GF-D8 (cell line): ENCODE measurements around the gene FGD4.
A peak's percentile ranks its signal among the peaks of the same experiment; 100 is the strongest.
"Not testable (repeated sequence)": the region's sequence is repeated elsewhere in the genome, so short reads cannot be mapped to it uniquely, and the experiment has no call there.

Experiments used
- DNase-seq: peaks from one replicate; lab custom pipeline; 2025; lab: John Stamatoyannopoulos, UW

The FGD4 gene

DNA sequence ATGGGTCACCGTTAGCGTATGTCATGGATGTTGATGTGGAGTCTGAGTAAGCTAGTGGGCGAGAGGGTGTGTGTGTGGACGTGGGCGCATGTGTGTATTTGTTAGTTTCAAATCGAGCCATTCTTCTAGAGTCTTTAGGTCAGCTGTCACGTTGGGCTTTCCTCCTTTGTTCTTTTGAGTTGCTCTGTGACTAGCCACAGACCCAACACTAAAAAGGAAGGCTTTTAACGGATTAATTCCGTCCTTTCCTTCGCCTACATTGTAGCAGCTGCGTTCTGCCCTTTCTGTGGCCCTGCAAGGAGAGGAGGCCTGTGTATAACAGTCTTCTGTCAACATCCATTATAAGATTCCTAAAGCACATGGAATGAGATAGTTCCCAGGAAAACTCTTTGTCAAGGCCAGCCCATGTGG lies 162.6 kb downstream of the FGD4 start:
- no peak for DNase-seq

DNA sequence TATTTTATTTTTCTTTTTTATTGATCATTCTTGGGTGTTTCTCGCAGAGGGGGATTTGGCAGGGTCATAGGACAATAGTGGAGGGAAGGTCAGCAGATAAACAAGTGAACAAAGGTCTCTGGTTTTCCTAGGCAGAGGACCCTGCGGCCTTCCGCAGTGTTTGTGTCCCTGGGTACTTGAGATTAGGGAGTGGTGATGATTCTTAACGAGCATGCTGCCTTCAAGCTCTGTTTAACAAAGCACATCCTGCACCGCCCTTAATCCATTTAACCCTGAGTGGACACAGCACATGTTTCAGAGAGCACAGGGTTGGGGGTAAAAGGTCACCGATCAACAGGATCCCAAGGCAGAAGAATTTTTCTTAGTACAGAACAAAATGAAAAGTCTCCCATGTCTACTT lies 163.1 kb downstream of the FGD4 start:
- DNase-seq: not testable (repeated sequence)

DNA sequence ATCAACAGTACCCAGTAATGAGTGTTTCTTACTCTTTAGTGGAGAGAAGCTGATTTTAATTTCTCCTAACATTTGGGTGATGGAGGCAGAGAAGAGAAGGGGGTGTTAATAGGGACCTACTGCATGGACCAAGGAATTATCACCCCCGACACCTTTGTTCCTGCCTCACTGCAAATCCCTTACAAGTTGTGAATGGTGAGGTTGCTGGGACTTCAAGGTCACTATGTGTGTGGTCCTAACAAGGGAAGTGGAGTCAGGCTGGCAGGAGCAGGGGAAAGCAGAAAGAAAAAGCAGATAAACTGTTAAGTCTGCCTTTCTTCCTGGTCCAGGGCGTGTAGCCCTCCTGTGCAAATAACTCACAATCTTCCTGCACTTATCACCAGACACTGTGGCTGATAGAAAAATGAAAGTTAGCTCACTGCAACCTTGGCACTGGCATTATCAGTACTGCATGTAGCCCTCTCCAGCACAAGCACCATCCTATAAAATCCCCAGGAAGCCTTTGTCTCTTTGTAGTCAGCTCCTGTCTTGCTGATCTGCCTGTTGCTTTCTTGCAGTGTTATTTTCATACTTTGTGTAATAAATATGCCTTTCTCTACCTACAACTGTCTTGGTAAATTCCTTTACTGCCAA lies 167.4 kb downstream of the FGD4 start:
- no peak for DNase-seq

DNA sequence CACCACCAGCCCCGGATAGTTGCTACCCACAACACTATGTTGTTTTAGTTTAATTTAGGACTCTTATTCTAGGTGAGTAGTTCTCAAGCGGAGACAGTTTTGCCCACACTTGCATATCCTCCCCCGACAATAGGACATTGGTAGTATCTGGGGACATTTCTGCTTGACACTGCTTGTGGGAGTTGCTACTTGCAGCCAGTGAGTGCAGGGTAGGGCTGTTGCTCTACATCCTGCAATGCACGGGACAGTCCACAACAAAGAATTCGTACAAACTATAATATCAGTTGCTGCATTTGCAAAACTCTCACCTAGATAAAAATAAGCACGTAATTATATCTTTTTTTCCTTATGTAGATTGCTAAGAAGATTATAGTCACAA lies 167.9 kb downstream of the FGD4 start:
- no peak for DNase-seq

DNA sequence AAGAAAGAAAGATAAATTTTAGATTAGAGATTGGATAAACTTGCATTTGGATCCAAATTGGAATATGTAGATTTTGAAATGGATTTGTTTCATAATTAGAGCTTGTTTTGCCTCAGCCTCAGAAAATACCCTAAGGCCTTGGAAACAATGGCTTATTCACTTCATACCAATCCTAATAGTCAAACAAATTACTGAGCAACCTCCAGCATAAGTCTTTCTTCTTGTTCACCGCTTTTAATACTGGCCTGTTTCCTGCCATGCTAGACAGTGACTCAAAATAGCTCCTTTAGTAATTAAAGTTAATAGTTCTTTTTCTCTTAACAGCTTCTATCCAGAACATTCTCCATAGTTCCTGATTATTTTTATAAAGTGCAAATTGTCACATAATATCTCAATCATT lies 168.9 kb downstream of the FGD4 start:
- no peak for DNase-seq

DNA sequence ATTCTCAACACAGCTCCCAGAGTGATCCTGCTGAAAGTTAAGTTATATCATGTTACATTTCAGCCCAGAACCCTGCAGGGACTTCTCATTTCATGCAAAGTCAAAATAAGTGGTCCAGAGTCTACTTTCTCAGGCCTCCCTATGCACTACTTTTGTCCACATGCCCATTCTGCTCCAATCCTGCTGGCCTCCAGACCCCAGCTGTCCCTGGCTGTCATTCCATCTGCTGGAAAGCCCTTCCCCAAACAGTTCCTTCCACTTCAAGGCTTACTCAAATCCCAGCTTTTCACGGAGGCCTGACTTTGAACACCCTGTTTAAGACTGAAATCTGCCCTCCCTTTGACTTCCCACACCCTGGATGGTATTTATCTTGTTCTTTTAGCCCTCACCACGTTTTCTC lies 169.9 kb downstream of the FGD4 start:
- no peak for DNase-seq

DNA sequence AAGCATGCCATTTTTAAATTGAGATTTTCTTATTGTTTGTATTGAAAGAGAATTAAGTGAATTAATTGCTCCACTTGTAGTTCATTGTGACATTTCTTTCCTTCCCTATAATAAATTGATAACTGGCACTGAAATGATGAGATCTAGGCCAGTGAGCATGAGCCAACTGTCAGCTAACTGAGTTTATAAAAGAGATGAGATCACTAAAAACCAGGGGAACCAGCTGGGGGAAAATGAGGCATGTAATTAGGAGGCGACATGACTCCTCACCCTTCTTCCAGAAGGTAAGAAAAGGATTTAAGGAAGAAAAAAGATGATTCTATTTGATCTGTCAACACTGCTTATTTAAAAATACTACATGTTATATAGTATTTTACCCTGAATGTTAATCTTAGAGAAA lies 175.2 kb downstream of the FGD4 start:
- DNase-seq: no peak

DNA sequence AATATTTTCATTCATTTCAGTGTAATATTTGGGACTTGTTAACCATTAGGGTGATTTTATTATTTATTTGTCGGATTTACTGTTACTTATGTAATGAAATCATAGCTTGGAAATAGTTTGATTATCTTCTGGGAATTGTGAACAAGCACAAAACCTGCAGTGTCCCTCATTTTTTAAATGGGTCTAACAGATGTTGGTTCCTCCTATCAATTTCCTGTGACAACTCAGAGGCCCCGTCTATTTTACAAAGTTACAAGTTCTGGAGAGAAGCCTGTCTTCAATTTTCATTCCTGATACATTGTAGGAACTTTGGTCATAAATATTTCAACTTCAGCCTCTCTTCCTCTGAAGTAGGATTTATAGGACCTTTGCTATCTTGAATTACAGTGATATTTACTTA lies 178.0 kb downstream of the FGD4 start:
- DNase-seq: no peak

DNA sequence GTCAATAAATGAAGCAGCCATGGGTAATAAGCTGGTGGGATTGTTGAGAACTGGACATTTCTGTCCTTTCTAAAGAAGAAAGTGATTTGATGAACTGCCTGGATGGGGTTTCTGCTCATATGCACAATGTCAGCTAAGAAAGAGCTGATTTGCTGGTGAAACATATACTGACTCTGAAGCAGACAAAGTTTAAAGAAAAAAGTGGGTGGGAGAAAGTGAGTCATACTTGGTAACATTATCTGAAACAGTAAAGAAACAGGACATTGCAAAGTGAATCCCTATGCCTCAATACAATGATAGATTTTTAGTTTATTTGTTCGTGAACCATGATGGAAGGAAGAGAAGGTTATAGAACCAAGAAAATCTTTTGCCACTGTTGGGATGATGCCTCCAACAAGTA lies 184.2 kb downstream of the FGD4 start:
- DNase-seq: no peak

DNA sequence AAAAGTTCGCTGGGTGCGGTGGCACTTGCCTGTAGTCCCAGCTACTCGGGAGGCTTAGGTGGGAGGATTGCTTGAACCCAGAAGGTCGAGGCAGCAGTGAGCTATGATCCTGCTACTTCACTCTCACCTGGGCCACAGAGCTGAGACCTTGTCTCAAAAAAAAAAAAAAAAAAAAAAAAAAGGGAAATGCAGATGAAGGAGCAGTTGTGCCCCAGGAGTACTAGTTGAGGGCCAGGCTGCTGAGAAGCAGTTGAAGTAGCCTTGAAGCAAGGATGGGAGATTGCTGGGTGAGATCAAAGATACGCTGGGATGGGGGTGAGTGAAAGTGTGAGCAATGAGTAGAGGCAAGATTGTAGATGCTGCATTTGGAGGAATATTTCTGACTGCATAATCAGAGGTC lies 186.3 kb downstream of the FGD4 start:
- DNase-seq: no peak

DNA sequence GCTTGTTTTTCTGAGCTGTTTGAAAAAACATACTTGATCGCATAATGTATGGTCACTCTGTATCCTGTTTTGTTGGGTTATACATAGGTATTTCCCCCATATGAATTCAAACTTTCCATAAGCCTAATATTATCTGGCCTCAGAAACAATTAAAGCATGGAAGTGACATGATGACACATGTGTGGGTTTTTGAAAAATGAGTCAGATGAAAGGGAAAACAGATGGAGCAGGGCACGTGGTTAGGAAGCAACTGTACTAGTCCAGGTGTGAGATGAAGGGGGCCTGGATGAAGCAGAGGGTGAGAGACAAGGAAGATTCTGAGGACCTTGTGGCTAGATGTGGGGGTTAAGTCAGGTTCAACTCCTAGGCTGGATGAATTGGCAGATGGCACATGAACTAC lies 187.0 kb downstream of the FGD4 start:
- peak; percentile 66 for DNase-seq

DNA sequence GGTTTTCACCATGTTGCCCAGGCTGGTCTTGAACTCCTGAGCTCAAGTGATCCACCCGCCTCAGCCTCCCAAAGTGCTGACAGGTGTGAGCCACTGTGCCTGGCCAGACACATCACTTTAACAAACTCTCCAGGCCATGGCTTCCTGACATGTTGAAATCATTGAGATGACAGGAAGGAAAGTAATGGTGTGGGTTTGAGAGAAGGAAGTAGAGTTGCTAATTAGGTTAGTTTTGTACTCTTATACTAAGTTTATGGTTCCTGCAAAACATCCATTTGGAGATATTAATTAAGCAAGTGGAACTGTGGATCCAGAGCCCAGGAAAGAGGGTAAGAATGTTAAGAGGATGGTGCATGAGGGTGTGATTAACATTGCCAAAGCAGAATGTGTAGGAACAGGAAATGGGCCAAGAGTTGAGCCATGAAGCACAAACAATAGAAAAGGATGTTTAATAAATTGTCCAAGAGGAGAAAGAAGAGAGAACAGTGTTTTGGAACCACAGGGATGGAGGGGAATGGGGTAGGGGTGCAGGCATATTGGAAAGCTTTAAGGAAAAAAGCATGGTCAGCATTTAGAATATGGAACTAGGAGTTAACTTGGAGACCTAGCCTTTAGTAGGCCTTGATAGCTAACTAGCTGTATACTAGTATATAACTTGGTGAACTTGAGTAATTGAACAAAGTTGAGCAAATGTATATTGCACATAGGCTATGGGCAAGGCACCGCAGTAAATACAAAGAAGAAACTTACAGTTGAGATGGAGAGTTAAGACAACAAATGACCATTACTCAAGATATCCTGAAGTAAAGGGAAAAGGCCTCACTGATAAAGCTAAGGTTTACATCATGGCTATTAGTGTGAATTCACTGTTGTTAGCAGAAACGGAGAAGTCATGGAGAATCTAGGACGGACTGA lies 188.5 kb downstream of the FGD4 start:
- DNase-seq: peak; percentile 97

DNA sequence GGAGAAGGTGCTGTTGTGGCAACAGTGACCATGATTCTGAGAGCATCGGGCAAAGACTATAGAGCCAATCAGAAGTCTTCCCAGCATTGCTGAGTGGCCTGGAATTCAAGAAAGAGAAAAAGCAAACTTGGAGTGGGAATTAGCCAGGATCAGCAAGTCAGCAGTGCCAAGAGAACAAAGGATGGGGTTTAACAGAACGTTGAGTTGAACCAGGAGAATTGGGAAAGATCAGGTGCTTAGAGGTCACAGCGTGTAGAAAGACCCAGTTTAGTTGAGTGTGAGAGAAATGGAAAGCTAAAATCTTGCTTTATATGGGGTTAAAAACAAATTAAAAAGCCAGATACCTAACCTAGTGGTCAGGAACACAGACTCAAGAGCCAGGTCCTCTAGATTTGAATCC lies 189.2 kb downstream of the FGD4 start:
- DNase-seq: no peak

DNA sequence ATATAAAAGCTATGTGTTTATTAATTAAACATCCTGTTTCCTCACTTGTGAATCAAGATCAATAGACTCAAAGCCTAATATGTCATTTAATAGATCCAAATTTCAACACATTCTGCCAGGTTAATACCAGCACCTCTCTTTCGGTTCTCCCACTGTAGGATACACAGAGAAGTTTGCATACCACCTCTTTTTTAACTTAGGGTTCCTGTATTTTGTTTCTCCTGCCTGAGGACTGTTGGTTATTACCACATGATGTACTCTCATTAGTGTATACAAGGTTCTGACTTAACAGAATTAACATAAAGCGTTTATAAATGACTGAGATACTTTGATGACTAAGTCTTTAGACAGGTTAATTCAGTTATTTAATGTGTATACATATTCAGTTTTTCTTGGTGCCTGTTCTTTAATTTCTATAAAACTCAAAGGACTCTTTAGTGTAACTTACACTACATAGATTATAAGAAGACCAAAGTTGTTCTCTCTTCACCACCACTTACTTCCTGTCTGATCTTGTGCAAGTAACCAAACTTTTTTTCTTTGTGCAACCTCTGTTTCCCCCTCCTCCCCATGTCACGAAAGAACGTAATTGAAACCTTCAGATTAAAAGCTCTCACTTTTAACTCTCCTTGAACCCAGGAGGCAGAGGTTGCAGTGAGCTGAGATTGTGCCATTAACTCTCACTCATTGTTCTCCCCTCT lies 190.0 kb downstream of the FGD4 start:
- DNase-seq: peak; percentile 96

DNA sequence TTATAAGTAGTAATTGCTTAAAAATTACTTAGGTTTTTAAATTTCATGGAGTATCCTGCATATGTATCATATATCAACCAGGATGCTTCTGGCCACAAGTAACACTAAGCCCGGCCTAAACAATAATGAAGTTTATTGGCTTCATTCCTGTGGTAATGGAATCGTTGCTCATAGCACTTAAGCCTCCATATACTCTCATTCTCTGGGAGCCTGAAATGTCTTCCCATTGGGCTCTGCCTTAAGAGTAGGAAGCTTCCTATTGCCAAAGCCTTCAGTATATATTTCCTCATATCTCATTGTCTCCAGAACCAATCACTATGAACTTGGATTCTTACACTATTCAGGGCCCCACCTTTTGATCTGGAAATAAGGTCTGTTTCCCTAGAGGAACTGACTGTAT lies 195.9 kb downstream of the FGD4 start:
- no peak for DNase-seq

DNA sequence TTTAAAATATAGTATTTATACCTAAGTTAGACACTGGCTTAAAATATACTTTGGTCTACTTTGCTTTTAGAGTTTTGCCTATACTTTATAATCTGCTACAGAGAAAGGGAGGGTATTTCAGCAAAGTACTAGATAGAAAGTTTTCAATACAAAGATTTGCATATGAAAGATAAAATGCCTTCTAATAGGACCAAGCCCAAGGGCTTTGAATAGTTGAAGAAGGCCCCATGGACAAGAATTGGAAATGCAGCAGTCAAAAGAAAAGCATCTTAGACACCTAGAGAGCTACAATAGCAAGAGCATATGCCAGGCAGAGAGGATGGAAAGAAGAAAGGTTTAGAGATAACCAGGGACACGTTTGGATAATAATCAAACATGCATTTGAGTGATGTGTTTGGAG lies 196.7 kb downstream of the FGD4 start:
- DNase-seq: no peak

DNA sequence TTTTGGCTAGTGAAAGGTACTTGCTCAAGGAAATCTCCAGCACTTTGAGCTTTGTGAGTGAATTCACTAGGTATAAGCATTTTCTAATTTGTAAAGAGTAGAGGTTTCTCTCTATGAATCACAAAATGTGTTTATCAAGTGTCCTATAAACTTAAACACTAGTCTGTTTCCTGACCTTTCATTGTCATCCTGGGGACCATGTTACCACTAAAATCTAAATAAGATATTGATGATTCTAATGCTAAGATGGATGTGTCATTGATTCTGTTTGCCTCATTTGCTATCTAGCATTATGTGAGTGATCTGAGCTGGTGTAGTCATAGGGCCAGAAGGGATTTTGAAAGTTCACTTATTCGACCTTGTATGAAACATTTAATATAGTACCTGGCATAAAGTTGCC lies 199.3 kb downstream of the FGD4 start:
- no peak for DNase-seq

DNA sequence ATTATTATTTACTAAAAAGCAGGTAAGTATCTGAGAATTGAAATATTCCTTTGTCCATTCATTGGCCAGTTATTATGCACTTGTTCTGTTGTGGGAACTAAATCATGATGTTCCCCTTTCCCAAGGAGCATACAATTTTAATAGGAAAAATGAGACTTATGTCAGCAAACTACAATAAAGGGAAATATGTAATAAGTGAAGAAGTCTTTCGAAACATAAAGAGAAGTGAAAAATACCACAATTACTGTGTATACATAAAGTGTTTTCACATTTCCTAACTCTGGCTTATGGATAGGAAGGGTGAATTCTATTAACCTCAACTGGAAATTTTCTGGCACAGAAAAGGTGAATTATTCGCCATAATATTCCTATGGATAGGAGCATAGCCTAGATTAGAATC lies 201.3 kb downstream of the FGD4 start:
- no peak for DNase-seq

DNA sequence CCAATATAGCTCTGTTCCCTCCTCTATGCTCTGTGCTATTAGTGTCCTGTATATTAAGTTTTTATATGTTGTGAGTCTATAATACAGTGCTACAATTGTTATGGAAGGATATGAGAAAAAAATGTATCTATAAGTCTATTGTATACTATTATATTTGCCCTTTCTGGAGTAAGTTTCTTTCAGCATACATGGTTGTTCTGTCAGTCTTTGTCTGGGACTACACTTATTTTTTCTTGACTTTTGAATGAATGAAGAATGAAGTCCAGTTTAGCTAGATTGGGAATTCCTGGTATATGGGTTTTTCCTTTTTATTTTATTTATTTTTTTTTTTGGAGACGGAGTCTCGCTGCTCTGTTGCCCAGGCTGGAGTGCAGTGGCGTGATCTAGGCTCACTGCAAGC lies 203.7 kb downstream of the FGD4 start:
- DNase-seq: no peak

DNA sequence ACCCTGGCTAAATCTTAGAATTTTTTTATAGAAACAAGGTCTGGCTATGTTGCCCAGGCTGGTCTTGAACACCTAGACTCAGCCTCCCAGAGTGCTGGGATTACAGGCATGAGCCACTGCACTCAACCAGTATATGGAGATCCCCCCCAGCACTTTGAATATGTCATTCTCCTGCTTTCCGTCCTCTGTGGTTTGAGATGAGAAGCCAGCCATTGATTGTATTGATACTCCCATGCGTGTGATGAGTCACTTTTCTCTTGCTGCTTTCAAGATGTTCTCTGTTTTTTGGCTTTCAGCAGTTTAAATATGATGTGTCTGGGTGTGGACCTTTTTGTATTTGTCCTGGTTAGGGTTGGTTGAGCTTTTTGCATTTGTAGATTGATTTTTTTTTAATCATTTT lies 204.5 kb downstream of the FGD4 start:
- no peak for DNase-seq

DNA sequence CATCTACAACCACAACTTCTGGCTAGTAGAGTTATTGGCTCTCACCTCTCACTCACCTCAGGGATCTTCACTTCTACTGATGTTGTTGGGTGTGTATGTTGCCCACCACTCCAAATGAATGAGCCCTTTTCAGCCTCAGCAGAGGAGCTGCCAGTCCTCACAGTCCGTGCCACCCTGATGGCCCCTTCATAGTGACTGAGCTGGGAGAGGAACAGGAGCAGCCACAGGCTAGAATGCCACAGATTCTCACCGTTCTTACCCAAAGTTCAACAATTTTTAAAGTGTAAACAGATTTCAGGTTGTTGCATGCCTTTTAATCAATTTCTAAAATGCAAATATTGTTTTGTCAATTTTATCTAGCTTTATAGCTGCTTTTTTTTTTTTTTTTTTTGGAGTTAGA lies 205.2 kb downstream of the FGD4 start:
- no peak for DNase-seq

DNA sequence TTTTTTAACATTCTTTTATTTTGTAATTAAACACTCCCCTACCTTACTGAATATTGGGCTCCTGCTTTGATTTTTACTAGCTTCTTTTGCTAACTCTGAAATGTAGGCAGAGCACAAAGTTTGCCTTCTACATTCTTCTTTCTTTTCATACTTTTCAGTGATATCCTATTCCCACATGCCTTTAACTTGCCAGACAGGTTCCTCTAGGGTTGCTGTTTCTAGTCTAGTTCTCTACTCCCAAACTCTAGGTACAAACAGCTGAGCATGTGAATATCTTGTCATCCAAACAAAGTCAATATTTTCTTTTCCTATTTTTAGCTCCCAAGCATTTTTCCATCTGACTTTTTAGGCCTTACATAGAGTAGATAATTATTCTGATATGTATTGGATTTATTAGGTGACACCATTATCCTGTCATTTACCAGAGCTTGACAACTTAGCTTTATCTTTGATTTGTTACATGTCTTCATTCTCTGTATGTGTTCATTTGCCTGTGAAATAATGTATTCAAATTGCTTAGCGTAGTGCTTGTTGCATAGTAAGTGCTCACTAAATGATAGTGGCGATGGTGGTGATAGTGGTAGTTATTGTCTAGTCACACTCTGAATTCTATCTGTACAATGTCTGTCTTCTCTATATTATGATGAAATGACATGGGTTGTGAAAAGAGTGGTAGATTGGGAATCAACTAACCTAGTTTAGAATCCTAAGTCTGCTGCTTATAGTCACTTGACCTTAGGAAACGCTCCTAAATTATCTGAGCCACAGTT lies 206.2 kb downstream of the FGD4 start:
- DNase-seq: no peak
